H1 (cell line): ENCODE measurements around the gene GRM7. TPM values are rescaled to one million over a fixed set of nuclear protein-coding genes. Genes with fewer than 3 reads are reported as not detected.

Experiments
- CTCF ChIA-PET: fragments of 300-600 bp; sonication (Branson Sonifier 250); formaldehyde crosslinking; loops from one replicate; lab custom pipeline; 2021; ENCODE audit not compliant: partially characterized antibody; lab: Charles Lee
- POLR2A ChIA-PET: fragments of 300-600 bp; sonication (Branson Sonifier 250); formaldehyde crosslinking; loops from one replicate; lab custom pipeline; 2021; ENCODE audit warnings: inconsistent platforms; ENCODE audit not compliant: partially characterized antibody; lab: Charles Lee
- DNase-seq, 2 experiments: peaks; one replicate each; pipeline versions ENCODE4 v3.0.0 to v3.0.0-alpha.2; 2010 to 2022; ENCODE audit warnings: low spot score in 2 of 2, low read depth in 1 of 2, mixed read lengths in 1 of 2
- FAIRE-seq: peaks from 2 replicates; lab custom pipeline; 2011; peaks lifted over from hg19 to GRCh38; lab: Jason Lieb, UNC
- H2AFZ ChIP-seq: 2 replicates; pipeline ENCODE4 v1.8.1; 2012; ENCODE audit warnings: low read length, inconsistent platforms
- H2AK5ac ChIP-seq: 2 replicates; pipeline ENCODE4 v1.6.1; 2013; ENCODE audit warnings: low read depth, low read length
- H2BK120ac ChIP-seq: replicated peaks from 2 replicates; pipeline ENCODE3; 2013; ENCODE audit warnings: low read depth, low read length, inconsistent platforms
- H2BK12ac ChIP-seq: 2 replicates; pipeline ENCODE4 v1.6.1; 2013; ENCODE audit warnings: low read depth, low read length
- H2BK15ac ChIP-seq: 2 replicates; pipeline ENCODE4 v1.6.1; 2013; ENCODE audit warnings: low read length
- H2BK20ac ChIP-seq: 2 replicates; pipeline ENCODE4 v1.6.1; 2013; ENCODE audit warnings: low read length
- H2BK5ac ChIP-seq: 2 replicates; pipeline ENCODE4 v1.6.1; 2013; ENCODE audit warnings: low read depth, low read length
- H3K14ac ChIP-seq: 2 replicates; pipeline ENCODE4 v1.6.1; 2013; ENCODE audit warnings: inconsistent platforms; ENCODE audit not compliant: insufficient read length
- H3K18ac ChIP-seq: 2 replicates; pipeline ENCODE4 v1.6.1; 2013; ENCODE audit warnings: low read length; ENCODE audit errors: extremely low read depth
- H3K23ac ChIP-seq: 2 replicates; pipeline ENCODE4 v1.6.1; 2013; ENCODE audit warnings: inconsistent platforms; ENCODE audit not compliant: insufficient read length
- H3K23me2 ChIP-seq: 2 replicates; pipeline ENCODE4 v1.6.1; 2013; ENCODE audit warnings: low read depth, low read length
- H3K27ac ChIP-seq: 2 replicates; pipeline ENCODE4 v1.6.1; 2011; ENCODE audit warnings: low read depth, low read length, inconsistent platforms
- H3K27me3 ChIP-seq, 4 experiments: replicated peaks in 1 of 4; 1 replicate in 1 of 4; 2 replicates in 3 of 4; pipeline versions ENCODE4 v1.6.1 to v1.8.1; 2011 to 2013; ENCODE audit warnings: low read length in 3 of 4, mild to moderate bottlenecking in 3 of 4, inconsistent platforms in 2 of 4, mixed read lengths in 2 of 4, moderate library complexity in 1 of 4; ENCODE audit not compliant: control insufficient read depth in 3 of 4, insufficient read depth in 3 of 4; ENCODE audit errors: extremely low read depth in 1 of 4
- H3K36me3 ChIP-seq, 4 experiments: 2 replicates each; pipeline versions ENCODE4 v1.6.1 to v1.8.1; 2011 to 2013; ENCODE audit warnings: mild to moderate bottlenecking in 4 of 4, low read length in 3 of 4, moderate library complexity in 2 of 4, control low read depth in 1 of 4, inconsistent platforms in 1 of 4; ENCODE audit not compliant: insufficient read depth in 4 of 4, control insufficient read depth in 2 of 4
- H3K4ac ChIP-seq: replicated peaks from 2 replicates; pipeline ENCODE3; 2013; ENCODE audit warnings: low read length, low read depth, mixed read lengths, inconsistent platforms; ENCODE audit not compliant: insufficient read length
- H3K4me1 ChIP-seq, 4 experiments: replicated peaks in 1 of 4; 1 replicate in 1 of 4; 2 replicates in 3 of 4; pipeline versions ENCODE4 v1.6.1 to v1.8.1; 2011 to 2013; ENCODE audit warnings: low read length in 3 of 4, inconsistent platforms in 2 of 4, mixed read lengths in 1 of 4; ENCODE audit not compliant: insufficient read depth in 4 of 4, control insufficient read depth in 3 of 4
- H3K4me2 ChIP-seq, 2 experiments: 2 replicates each; pipeline versions ENCODE4 v1.6.1 to v1.8.1; 2011 to 2013; ENCODE audit warnings: low read depth in 2 of 2, low read length in 2 of 2, control low read depth in 1 of 2, inconsistent platforms in 1 of 2, mild to moderate bottlenecking in 1 of 2; ENCODE audit not compliant: insufficient read depth in 1 of 2
- H3K4me3 ChIP-seq, 4 experiments: fragments of 200-600, 300-600 bp in 1 of 4; sonication (generic), shearing (Covaris generic), sonication (Bioruptor Twin) in 1 of 4; 2 replicates each; pipeline versions ENCODE4 v1.5.1 to v1.8.1; 2011 to 2016; ENCODE audit warnings: low read length in 4 of 4, low read depth in 3 of 4, control low read depth in 2 of 4, inconsistent platforms in 2 of 4, mild to moderate bottlenecking in 2 of 4, mixed read lengths in 1 of 4, moderate library complexity in 1 of 4; ENCODE audit not compliant: insufficient read depth in 2 of 4; ENCODE audit errors: extremely low read depth in 1 of 4
- H3K56ac ChIP-seq: replicated peaks from 2 replicates; pipeline ENCODE3; 2013; ENCODE audit warnings: low read depth, mild to moderate bottlenecking, mixed read lengths, low read length, inconsistent platforms; ENCODE audit not compliant: insufficient read length
- H3K79me1 ChIP-seq: 2 replicates; pipeline ENCODE4 v1.6.1; 2013; ENCODE audit warnings: low read depth, low read length, control low read depth
- H3K79me2 ChIP-seq, 2 experiments: 2 replicates each; pipeline versions ENCODE4 v1.6.1 to v1.8.1; 2012 to 2013; ENCODE audit warnings: low read length in 2 of 2, mild to moderate bottlenecking in 2 of 2, inconsistent platforms in 1 of 2; ENCODE audit not compliant: insufficient read depth in 2 of 2, control insufficient read depth in 1 of 2
- H3K9ac ChIP-seq, 4 experiments: replicated peaks in 1 of 4; 1 replicate in 1 of 4; 2 replicates in 3 of 4; pipeline versions ENCODE4 v1.6.1 to v1.8.1; 2011 to 2013; ENCODE audit warnings: low read depth in 3 of 4, low read length in 3 of 4, control low read depth in 2 of 4, mild to moderate bottlenecking in 2 of 4, moderate library complexity in 2 of 4, inconsistent platforms in 1 of 4; ENCODE audit errors: extremely low read depth in 1 of 4
- H3K9me3 ChIP-seq, 2 experiments: 2 replicates each; pipeline versions ENCODE4 v1.6.1 to v1.8.1; 2012 to 2013; ENCODE audit warnings: mild to moderate bottlenecking in 2 of 2, moderate library complexity in 2 of 2, control low read depth in 1 of 2, inconsistent platforms in 1 of 2, low read depth in 1 of 2, low read length in 1 of 2, mixed read lengths in 1 of 2; ENCODE audit not compliant: insufficient read depth in 2 of 2
- H4K20me1 ChIP-seq, 2 experiments: replicated peaks in 1 of 2; 2 replicates each; pipeline versions ENCODE3 to v1.8.1; 2011 to 2013; ENCODE audit warnings: inconsistent platforms in 2 of 2, low read length in 2 of 2, mild to moderate bottlenecking in 1 of 2; ENCODE audit not compliant: insufficient read depth in 2 of 2, control insufficient read depth in 1 of 2
- H4K5ac ChIP-seq: 2 replicates; pipeline ENCODE4 v1.6.1; 2013; ENCODE audit warnings: low read length, low read depth, mixed read lengths, inconsistent platforms; ENCODE audit not compliant: insufficient read length
- H4K8ac ChIP-seq: 2 replicates; pipeline ENCODE4 v1.8.0; 2013; ENCODE audit warnings: mild to moderate bottlenecking, moderate library complexity, low read length, inconsistent platforms; ENCODE audit not compliant: insufficient read depth; ENCODE audit errors: extremely low read depth
- H4K91ac ChIP-seq: replicated peaks from 2 replicates; pipeline ENCODE3; 2013; ENCODE audit warnings: low read length, mixed read lengths, inconsistent platforms; ENCODE audit not compliant: insufficient read length
- YY1 ChIP-seq: IDR thresholded peaks from 2 replicates; pipeline ENCODE4 v1.6.1; 2011; ENCODE audit warnings: low read depth, mild to moderate bottlenecking, low read length
- WGBS, 2 experiments: shearing (Covaris generic) in 1 of 2; methylation state at CpG; one replicate each; pipeline versions ENCODE4 v1.1.6 to v1.1.7; 2013 to 2015; ENCODE audit warnings: low lambda C conversion rate in 2 of 2, mixed read lengths in 2 of 2, inconsistent platforms in 1 of 2, low coverage in 1 of 2, missing lambda C conversion rate in 1 of 2; ENCODE audit not compliant: insufficient replicate concordance in 2 of 2, insufficient coverage in 1 of 2, insufficient read length in 1 of 2; ENCODE audit errors: extremely low coverage in 1 of 2, missing lambda C conversion rate in 1 of 2; 5-methylcytosine and 5-hydroxymethylcytosine counted together
- polyA plus RNA-seq, 7 experiments: library from polyadenylated mRNA; depleted of rRNA in 3 of 7; stranded (reverse) in 5 of 7; unstranded in 2 of 7; fragments of >200 nt in 5 of 7; fragments of 200-250 nt in 2 of 7; gene quantifications; 1 replicate in 5 of 7; 2 replicates in 1 of 7; 4 replicates in 1 of 7; pipeline versions ENCODE4 v1.2.1 to v1.2.3, GENCODE V29; 2011 to 2013; ENCODE audit warnings: missing spikeins in 2 of 7, mixed read lengths in 2 of 7
- total RNA-seq: library from RNA; stranded (reverse); fragmentation: NEBNext Ultra II Directional; extraction: Animal tissue kit (Norgen Biotek cat#: 25700); gene quantifications from 2 replicates; pipeline ENCODE4 v1.2.1, GENCODE V29; 2021

GRM7 gene
- total and polyA plus RNA-seq, 2 of the 8 experiments (the other 6 are each of a cell fraction or from before 2014, with no cell fraction given): 0.17 to 0.24 TPM

GRCh38 chr3:7289121-7289520, 428.2 kb downstream of the GRM7 start:
- Histone ChIP-seq H3K9ac (no peak overlapping the region), H3K4me3 (no peak overlapping the region), H2BK20ac (no peak overlapping the region), H3K23ac (no peak overlapping the region), H2BK15ac (no peak overlapping the region), H3K9me3 (no peaks in the 10 kb centered on the region), H2AK5ac (no peak overlapping the region), H3K14ac (no peak overlapping the region), H4K8ac (no peak overlapping the region), H4K91ac (no peak overlapping the region), H3K36me3 (no peaks in the 10 kb centered on the region), H3K18ac (no peak overlapping the region), H2BK120ac (no peak overlapping the region), H4K20me1 (no peaks in the 10 kb centered on the region), H2BK12ac (no peak overlapping the region), H4K5ac (no peak overlapping the region), H3K23me2 (no peaks in the 10 kb centered on the region), H3K4me1 (no peaks in the 10 kb centered on the region), H3K79me1 (no peaks in the 10 kb centered on the region), H3K4ac (no peak overlapping the region), H3K56ac (no peak overlapping the region), H2BK5ac (no peak overlapping the region), H3K27me3 (no peaks in the 10 kb centered on the region), H3K27ac (no peak overlapping the region), H3K79me2 (no peaks in the 10 kb centered on the region), H2AFZ (no peak overlapping the region), H3K4me2 (no peak overlapping the region)
- DNase-seq (no peak), FAIRE-seq (no peak)
- ChIA-PET CTCF (no interaction called here), POLR2A (no interaction called here)
- no peak for TF ChIP-seq YY1
- 93% methylated on average over 1 of the region's 1 CpG; no CpG with 5 or more reads in 1 of the 2 experiments for WGBS, 2 experiments
